ENCODE results near the gene FAM76B. TPM values are rescaled to one million over a fixed set of nuclear protein-coding genes. Genes with fewer than 3 reads are reported as not detected.

The FAM76B gene
- total and polyA plus RNA-seq, 2 of the 13 experiments (the other 11 are each of a cell fraction or from before 2014, with no cell fraction given) = 20.2 to 24.2 TPM

DNA sequence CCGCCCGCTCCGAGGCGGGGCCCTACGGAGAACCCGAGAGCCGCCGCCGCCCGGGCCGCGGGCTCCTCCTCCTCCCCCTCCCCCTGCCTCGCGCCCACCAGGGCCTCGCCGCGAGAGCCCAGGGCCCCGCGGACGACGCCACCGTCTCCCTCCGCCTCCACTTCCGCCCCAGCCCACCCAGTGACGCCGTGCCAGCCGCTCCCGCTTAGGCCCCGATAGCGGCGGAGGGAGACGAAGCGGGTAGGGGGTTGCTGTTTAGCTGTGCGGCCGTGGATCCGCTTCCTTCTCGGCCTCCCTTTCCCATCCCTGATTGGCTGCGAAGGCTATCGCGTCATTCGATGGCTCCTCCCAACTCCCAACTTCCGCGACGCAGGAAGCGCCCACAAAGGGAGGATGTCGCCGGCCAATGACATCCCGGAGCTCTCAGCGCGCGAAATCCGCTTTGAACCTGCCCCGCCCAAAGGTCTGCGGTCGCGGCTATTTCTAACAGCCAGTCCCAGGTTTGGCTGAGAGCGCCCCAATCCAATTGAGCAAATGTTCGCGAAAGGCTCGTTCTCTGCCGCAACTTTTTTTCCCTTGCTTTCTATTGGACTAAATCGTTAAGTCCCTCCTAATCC, at the start of gene FAM76B (continued):
- TF ChIP-seq ZNF331 (CRISPR knock-in tag; IDR thresholded peaks at IDR 0.05) = peak; percentile 89
- TF ChIP-seq HDAC2 (CRISPR knock-in tag; IDR thresholded peaks at IDR 0.05) = peak; percentile 76; the same call in 1 of the 2 replicates
- TF ChIP-seq, protein P1, sequence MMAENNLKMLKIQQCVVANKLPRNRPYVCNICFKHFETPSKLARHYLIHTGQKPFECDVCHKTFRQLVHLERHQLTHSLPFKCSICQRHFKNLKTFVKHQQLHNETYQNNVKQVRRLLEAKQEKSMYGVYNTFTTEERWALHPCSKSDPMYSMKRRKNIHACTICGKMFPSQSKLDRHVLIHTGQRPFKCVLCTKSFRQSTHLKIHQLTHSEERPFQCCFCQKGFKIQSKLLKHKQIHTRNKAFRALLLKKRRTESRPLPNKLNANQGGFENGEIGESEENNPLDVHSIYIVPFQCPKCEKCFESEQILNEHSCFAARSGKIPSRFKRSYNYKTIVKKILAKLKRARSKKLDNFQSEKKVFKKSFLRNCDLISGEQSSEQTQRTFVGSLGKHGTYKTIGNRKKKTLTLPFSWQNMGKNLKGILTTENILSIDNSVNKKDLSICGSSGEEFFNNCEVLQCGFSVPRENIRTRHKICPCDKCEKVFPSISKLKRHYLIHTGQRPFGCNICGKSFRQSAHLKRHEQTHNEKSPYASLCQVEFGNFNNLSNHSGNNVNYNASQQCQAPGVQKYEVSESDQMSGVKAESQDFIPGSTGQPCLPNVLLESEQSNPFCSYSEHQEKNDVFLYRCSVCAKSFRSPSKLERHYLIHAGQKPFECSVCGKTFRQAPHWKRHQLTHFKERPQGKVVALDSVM (CRISPR knock-in tag; IDR thresholded peaks at IDR 0.05) = peak; percentile 78; the same call in 1 of the 2 replicates
- TF ChIP-seq ZNF761 (CRISPR knock-in tag; conservative IDR thresholded peaks at IDR 0.05) = no peak
- TF ChIP-seq, protein P2, sequence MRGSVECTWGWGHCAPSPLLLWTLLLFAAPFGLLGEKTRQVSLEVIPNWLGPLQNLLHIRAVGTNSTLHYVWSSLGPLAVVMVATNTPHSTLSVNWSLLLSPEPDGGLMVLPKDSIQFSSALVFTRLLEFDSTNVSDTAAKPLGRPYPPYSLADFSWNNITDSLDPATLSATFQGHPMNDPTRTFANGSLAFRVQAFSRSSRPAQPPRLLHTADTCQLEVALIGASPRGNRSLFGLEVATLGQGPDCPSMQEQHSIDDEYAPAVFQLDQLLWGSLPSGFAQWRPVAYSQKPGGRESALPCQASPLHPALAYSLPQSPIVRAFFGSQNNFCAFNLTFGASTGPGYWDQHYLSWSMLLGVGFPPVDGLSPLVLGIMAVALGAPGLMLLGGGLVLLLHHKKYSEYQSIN (CRISPR knock-in tag; IDR thresholded peaks at IDR 0.05; ENCODE audit: borderline replicate concordance) = no peak
- TF ChIP-seq AGO1 (IDR thresholded peaks at IDR 0.05; ENCODE audit: low read depth, low read length, poor library complexity, severe bottlenecking) = no peak
- TF ChIP-seq, protein P3, sequence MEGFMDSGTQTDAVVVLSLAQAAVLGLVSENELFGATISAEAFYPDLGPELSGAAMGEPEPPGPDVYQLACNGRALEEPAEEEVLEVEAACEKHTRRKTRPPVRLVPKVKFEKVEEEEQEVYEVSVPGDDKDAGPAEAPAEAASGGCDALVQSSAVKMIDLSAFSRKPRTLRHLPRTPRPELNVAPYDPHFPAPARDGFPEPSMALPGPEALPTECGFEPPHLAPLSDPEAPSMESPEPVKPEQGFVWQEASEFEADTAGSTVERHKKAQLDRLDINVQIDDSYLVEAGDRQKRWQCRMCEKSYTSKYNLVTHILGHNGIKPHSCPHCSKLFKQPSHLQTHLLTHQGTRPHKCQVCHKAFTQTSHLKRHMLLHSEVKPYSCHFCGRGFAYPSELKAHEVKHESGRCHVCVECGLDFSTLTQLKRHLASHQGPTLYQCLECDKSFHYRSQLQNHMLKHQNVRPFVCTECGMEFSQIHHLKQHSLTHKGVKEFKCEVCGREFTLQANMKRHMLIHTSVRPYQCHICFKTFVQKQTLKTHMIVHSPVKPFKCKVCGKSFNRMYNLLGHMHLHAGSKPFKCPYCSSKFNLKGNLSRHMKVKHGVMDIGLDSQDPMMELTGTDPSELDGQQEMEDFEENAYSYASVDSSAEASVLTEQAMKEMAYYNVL (CRISPR knock-in tag; IDR thresholded peaks at IDR 0.05; ENCODE audit: borderline replicate concordance) = peak; percentile 63
- TF ChIP-seq ZSCAN30 (CRISPR knock-in tag; IDR thresholded peaks at IDR 0.05) = no peak
- peak; percentile 63; the same call in 1 of the 2 replicates for TF ChIP-seq RNF2 (conservative IDR thresholded peaks at IDR 0.05; ENCODE audit: low read depth)
- no peak for TF ChIP-seq MBNL3 (CRISPR knock-in tag; conservative IDR thresholded peaks at IDR 0.05)
- peak; percentile 87 for TF ChIP-seq DNMT1 (CRISPR knock-in tag; IDR thresholded peaks at IDR 0.05)
- no peak for TF ChIP-seq TP53 (CRISPR knock-in tag; conservative IDR thresholded peaks at IDR 0.05)
- TF ChIP-seq KLF6 (CRISPR knock-in tag; IDR thresholded peaks at IDR 0.05) = peak; percentile 96
- TF ChIP-seq NCOA1 (CRISPR knock-in tag; IDR thresholded peaks at IDR 0.05) = no peak
- TF ChIP-seq, protein P4, sequence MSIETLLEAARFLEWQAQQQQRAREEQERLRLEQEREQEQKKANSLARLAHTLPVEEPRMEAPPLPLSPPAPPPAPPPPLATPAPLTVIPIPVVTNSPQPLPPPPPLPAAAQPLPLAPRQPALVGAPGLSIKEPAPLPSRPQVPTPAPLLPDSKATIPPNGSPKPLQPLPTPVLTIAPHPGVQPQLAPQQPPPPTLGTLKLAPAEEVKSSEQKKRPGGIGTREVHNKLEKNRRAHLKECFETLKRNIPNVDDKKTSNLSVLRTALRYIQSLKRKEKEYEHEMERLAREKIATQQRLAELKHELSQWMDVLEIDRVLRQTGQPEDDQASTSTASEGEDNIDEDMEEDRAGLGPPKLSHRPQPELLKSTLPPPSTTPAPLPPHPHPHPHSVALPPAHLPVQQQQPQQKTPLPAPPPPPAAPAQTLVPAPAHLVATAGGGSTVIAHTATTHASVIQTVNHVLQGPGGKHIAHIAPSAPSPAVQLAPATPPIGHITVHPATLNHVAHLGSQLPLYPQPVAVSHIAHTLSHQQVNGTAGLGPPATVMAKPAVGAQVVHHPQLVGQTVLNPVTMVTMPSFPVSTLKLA (IDR thresholded peaks at IDR 0.05) = peak; percentile 40
- peak; percentile 78; the same call in 1 of the 2 replicates for TF ChIP-seq MAZ (IDR thresholded peaks at IDR 0.05; ENCODE audit: borderline replicate concordance, low read depth, low read length)
- peak; percentile 96 for TF ChIP-seq MAZ (CRISPR knock-in tag; IDR thresholded peaks at IDR 0.05; ENCODE audit: low read depth)
- TF ChIP-seq ZNF207 (IDR thresholded peaks at IDR 0.05; ENCODE audit: borderline replicate concordance) = no peak
- peak; percentile 80 for TF ChIP-seq ZNF274 (CRISPR knock-in tag; IDR thresholded peaks at IDR 0.05)
- no peak for TF ChIP-seq HNRNPH1 (optimal IDR thresholded peaks at IDR 0.05; ENCODE audit: low read depth, low read length)
- TF ChIP-seq ZFP36L1 (CRISPR knock-in tag; IDR thresholded peaks at IDR 0.05) = peak; percentile 86
- TF ChIP-seq CBX1 (IDR thresholded peaks at IDR 0.05; ENCODE audit: low read depth) = peak; percentile 97
- TF ChIP-seq SKI (IDR thresholded peaks at IDR 0.05; ENCODE audit: partially characterized antibody) = peak; percentile 60
- TF ChIP-seq SP2 (CRISPR knock-in tag; IDR thresholded peaks at IDR 0.05) = peak; percentile 83
- TF ChIP-seq GLI4 (CRISPR knock-in tag; IDR thresholded peaks at IDR 0.05; ENCODE audit: borderline replicate concordance) = peak; percentile 65; the same call in 1 of the 2 replicates
- no peak for TF ChIP-seq NFIC (IDR thresholded peaks at IDR 0.05; ENCODE audit: low read length)
